Measurements from ENCODE around the gene JAG1. TPM values are rescaled to one million over a fixed set of nuclear protein-coding genes. Genes with fewer than 3 reads are reported as not detected.
A peak's percentile ranks its signal among the peaks of the same experiment; 100 is the strongest.

JAG1 gene
- total and polyA plus RNA-seq, 2 experiments from 2014 or later: 18.3 to 53.2 TPM

DNA sequence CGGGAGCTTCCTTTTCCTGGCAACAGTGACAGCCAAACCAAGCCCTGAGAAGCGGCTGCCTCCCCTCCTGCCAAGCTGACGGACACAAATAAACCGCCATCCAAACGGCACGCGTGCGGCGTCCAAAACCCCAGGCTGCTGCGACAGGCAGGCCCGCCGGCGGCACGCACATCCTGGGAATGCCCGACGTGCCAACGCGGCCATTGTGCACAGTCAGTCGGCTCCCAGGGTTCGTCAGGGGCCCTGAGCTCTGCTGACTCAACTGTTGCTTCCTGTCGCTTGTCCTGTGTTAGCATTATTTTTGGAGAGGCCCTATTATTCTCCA is 6.8 kb downstream of the JAG1 start:
- Histone ChIP-seq H3K27ac (peak overlapping the region; percentile 46), H3K27me3 (no peaks in the 10 kb centered on the region), H3K4me1 (ENCODE audit: low read depth) (peaks cover 52% of the 10 kb centered on the region), H3K9me3 (ENCODE audit: low read depth) (no peaks in the 10 kb centered on the region), H3K4me3 (no peak overlapping the region), H3K36me3 (peaks cover 12% of the 10 kb centered on the region)
- DNase-seq (ENCODE audit: low read depth in 1 of 2, low spot score in 1 of 2): no peak
- TF ChIP-seq, protein P1, sequence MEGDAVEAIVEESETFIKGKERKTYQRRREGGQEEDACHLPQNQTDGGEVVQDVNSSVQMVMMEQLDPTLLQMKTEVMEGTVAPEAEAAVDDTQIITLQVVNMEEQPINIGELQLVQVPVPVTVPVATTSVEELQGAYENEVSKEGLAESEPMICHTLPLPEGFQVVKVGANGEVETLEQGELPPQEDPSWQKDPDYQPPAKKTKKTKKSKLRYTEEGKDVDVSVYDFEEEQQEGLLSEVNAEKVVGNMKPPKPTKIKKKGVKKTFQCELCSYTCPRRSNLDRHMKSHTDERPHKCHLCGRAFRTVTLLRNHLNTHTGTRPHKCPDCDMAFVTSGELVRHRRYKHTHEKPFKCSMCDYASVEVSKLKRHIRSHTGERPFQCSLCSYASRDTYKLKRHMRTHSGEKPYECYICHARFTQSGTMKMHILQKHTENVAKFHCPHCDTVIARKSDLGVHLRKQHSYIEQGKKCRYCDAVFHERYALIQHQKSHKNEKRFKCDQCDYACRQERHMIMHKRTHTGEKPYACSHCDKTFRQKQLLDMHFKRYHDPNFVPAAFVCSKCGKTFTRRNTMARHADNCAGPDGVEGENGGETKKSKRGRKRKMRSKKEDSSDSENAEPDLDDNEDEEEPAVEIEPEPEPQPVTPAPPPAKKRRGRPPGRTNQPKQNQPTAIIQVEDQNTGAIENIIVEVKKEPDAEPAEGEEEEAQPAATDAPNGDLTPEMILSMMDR (IDR thresholded peaks at IDR 0.05; ENCODE audit: low read depth, low read length): no peak

DNA sequence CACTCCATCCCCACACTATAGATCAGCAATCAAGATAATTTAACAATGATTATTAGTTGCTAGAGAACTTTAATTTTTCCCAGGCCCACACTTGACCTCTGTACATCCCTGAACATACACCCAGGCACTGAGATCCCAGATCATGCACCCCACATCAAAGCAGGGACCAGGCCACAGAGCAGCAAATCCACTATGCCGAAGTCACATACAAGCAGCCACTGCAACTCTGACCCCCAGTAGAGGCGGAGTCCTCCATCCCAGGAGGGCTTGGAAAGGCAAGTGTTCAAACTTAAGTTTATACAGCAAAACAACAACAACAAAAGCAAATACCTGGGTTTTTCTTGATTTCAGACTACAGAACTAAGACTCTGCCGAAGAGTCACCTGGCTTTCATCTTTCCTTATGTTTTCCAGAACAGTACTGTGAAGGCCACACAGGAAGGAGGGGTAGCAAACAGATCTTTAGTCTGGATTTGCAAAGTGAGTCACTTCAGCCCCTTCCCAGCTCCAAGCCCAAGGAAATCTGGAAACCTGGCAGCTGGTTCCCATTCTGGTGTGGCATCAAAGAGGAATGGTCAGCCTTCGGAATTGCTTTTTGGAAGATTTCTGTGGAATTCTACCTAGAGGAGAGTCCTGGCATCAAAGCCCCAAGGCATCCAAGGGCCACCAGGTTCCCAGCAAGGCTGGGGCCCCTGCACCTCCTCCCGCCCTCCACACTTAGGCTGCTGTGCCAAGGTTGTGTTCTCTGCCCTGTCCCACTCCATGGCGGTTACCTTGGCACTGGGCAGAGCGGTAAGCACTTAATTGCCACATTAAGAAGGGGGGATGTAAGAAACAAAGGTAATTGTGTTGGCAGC is 7.3 kb downstream of the JAG1 start:
- no peaks in the 10 kb centered on the region for H3K9me3 ChIP-seq (ENCODE audit: low read depth)
- DNase-seq (ENCODE audit: low read depth in 1 of 2, low spot score in 1 of 2): no peak
- peaks cover 17% of the 10 kb centered on the region for H3K36me3 ChIP-seq
- peaks cover 52% of the 10 kb centered on the region for H3K4me1 ChIP-seq (ENCODE audit: low read depth)
- peak overlapping the region; percentile 46 for H3K27ac ChIP-seq
- no peak overlapping the region for H3K4me3 ChIP-seq
- TF ChIP-seq, protein P1 (IDR thresholded peaks at IDR 0.05; ENCODE audit: low read depth, low read length): no peak
- H3K27me3 ChIP-seq: no peaks in the 10 kb centered on the region

- no peak overlapping the region for H3K4me3 ChIP-seq
Observed at GRCh38 chr20:10665791-10666190, 8.0 kb downstream of the JAG1 start.

GRCh38 chr20:10665027-10665561 is 8.7 kb downstream of the JAG1 start:
- Histone ChIP-seq H3K27me3 (no peaks in the 10 kb centered on the region), H3K4me3 (no peak overlapping the region), H3K4me1 (ENCODE audit: low read depth) (peaks cover 51% of the 10 kb centered on the region), H3K27ac (peak overlapping the region; percentile 46), H3K9me3 (ENCODE audit: low read depth) (no peaks in the 10 kb centered on the region), H3K36me3 (peaks cover 23% of the 10 kb centered on the region)
- DNase-seq (ENCODE audit: low read depth in 1 of 2, low spot score in 1 of 2): no peak
- TF ChIP-seq, protein P1 (IDR thresholded peaks at IDR 0.05; ENCODE audit: low read depth, low read length): no peak

More at GRCh38 chr20:10665791-10666190, 8.0 kb downstream of the JAG1 start:
- Histone ChIP-seq H3K36me3 (peaks cover 23% of the 10 kb centered on the region), H3K27me3 (no peaks in the 10 kb centered on the region), H3K27ac (peak overlapping the region; percentile 46), H3K9me3 (ENCODE audit: low read depth) (no peaks in the 10 kb centered on the region), H3K4me1 (ENCODE audit: low read depth) (peaks cover 48% of the 10 kb centered on the region)
- DNase-seq (ENCODE audit: low read depth in 1 of 2, low spot score in 1 of 2): peak in 1 of 2 donors; percentile 36
- TF ChIP-seq, protein P1 (IDR thresholded peaks at IDR 0.05; ENCODE audit: low read depth, low read length): no peak

- Histone ChIP-seq H3K36me3 (peaks cover 23% of the 10 kb centered on the region), H3K4me3 (no peak overlapping the region), H3K27ac (peak overlapping the region; percentile 32), H3K4me1 (ENCODE audit: low read depth) (peaks cover 52% of the 10 kb centered on the region), H3K9me3 (ENCODE audit: low read depth) (no peaks in the 10 kb centered on the region), H3K27me3 (no peaks in the 10 kb centered on the region)
- TF ChIP-seq, protein P1 (IDR thresholded peaks at IDR 0.05; ENCODE audit: low read depth, low read length): no peak
- DNase-seq (ENCODE audit: low read depth in 1 of 2, low spot score in 1 of 2): no peak
Observed at GRCh38 chr20:10663756-10664155, 10.0 kb downstream of the JAG1 start.

All from cardiac muscle cell (in vitro differentiated cells and primary cell).